Measurements from ENCODE around the gene LAMC2.

GRCh38 chr1:183188240-183188639, 2.2 kb downstream of the LAMC2 start:
- no peak for TF ChIP-seq CTCF (conservative IDR thresholded peaks at IDR 0.05 in 1 of 2, IDR thresholded peaks at IDR 0.05 in 1 of 2; ENCODE audit: low read depth in 1 of 2, low read length in 2 of 2)
- TF ChIP-seq EZH2 (IDR thresholded peaks at IDR 0.05; ENCODE audit: low read length, missing control alignments), result no peak
